ENCODE data around the gene PTPN11.
"Not testable (repeated sequence)": the region's sequence is repeated elsewhere in the genome, so short reads cannot be mapped to it uniquely, and the experiment has no call there.

PTPN11 gene

GRCh38 chr12:112418608-112419296 is at the start of gene PTPN11:
PTPN11 (plus strand) TSS chr12:112418947; CDS start chr12:112419112, 165 bp downstream.
- peak; percentile 56 for DNase-seq (ENCODE audit: low read depth)

DNA sequence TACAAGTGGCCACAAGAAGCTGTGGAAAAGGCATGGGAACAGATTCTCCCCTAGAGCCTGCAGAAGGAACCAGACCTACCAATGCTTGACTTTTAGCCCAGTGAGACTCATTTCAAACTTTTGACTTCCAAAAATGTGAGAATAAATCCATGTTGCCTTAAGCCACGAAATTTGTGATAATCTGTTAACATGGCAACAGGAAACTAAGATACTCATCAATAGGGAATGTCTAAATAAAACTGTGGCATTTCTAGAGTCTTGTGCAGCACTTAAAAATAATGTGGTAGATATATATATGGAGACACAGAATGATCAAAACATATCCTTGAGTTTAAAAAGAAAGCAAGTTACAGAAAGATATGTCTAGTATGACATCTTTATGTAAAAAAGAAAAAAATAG is 48.5 kb upstream of the PTPN11 start:
- no peak for DNase-seq (ENCODE audit: low read depth)

- no peak for DNase-seq (ENCODE audit: low read depth)
These were observed 47.8 kb upstream of the PTPN11 start for GRCh38 chr12:112370868-112371510.

- no peak for DNase-seq (ENCODE audit: low read depth)
These were observed 44.5 kb upstream of the PTPN11 start for GRCh38 chr12:112374166-112374740.

DNA sequence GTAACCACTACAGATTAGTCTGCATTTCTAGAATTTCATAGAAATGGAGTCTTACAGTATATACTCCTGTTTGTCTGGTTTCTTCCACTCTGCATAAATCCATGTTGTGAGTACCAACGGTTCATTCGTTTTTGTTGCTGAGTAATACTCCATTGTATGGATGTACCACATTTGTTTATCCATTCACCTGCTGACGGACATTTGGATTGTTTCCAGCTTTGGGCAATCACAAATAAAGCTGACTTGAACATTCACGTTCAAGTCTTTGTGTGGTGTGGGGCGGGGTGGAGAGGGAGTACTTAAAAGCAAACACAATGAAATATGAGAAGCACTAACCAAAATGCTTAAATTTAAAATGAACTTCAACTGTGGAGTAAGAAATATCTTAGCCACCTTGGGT is 43.6 kb upstream of the PTPN11 start:
- no peak for DNase-seq (ENCODE audit: low read depth)

DNA sequence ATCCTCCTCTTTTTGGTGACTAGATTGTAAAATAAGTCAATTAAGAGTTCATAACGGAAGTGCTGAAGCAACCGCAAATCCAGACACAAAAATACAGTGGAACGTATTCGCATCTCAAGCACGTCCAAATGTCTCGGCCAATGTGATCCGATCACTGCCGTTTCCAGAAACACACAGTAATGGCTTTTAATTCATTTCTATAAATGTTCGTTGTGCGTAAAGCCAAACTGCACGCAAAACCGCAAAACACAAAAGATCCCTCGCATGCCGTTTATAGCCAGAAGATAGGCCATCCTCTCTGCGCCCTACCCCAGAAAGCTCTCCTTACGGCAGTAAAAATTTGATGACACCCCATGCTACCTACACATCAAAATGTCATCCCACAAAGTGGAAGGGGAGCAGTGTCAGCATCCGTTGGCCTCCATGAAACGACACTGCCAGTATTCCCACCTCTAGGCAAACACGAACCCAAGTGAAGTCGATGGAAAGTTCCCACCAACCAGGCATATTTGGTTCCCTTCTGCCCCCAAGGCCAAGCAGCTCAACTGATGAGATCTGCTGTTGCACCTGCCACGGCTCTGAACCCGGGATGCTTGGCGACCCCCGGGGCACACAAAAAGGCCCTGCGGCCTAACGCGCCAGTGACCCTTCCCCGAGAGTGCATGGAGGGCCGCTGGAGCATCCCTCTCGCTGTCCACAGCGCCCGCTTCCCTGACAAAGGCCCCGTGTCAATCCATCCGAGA is 37.9 kb upstream of the PTPN11 start:
- DNase-seq (ENCODE audit: low read depth) = no peak

DNA sequence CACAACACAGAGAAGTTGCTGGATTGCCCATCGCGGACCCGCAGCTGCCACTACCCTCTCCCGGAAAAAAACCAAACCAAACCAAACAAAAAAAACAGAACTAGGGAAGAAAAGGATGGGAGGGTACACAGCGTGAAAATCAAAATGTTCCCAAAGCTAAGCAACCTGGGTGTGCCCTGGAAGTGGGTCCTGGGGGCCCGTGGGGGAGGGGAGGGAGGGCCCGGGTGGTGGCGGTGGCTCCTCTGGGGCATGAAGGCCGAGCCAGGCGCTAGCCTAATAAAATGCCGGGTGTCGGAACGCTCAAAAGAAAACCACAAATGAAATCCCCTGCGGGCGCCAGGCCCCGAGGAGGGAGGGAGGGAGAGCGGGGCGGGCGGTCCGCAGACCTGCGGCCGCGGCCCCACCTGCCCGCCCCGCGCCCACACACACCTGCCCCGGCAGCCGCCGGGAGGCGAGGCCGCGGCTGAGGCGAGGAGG is 37.3 kb upstream of the PTPN11 start:
- no peak for DNase-seq (ENCODE audit: low read depth)

GRCh38 chr12:112381883-112382796 is 36.6 kb upstream of the PTPN11 start, which contains the start of gene HECTD4:
HECTD4 (minus strand) TSS chr12:112382431; CDS start chr12:112382128, 303 bp downstream.
- DNase-seq (ENCODE audit: low read depth) = peak; percentile 66

DNA sequence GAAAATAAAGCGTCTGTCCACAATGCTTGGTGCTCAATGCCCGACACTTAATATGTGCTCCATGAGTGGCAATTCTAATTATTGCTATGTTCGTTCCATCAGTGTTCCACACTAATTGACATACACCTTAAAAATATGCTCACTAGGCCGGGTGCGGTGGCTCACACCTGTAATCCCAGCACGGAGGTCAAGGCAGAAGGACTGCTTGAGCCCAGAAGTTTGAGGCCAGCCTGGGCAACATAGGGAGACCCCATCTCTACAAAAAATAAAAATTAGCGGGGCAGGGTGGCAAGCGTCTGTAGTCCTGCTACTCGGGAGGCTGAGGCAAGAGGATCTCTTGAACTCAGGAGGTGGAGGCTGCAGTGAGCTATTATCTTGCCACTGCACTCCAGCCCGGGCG is 35.9 kb upstream of the PTPN11 start:
- no peak for DNase-seq (ENCODE audit: low read depth)

DNA sequence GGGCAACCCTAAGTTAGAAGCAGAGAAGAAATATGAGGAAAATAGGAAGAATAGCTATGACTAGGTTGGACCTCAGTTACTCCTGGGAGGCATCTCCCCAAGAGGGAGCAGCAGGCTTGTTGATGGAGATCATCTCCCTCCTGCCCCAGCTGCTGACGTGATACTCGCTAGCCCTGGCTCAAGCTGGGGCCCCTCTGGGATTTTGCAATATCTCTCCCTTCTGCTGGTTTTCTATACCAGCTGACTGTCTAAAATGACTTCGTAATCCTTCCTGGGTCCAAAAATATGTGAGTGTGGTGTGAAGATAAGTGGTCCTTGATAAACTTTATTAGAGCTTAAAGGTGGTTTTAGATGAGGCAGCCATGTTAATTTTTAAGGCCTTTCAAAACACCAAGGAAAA is 32.0 kb upstream of the PTPN11 start:
- no peak for DNase-seq (ENCODE audit: low read depth)

- DNase-seq (ENCODE audit: low read depth) = no peak
These were observed 29.5 kb upstream of the PTPN11 start for GRCh38 chr12:112389228-112389627.

- not testable (repeated sequence) for DNase-seq (ENCODE audit: low read depth)
These were observed 28.7 kb upstream of the PTPN11 start for GRCh38 chr12:112389922-112390654.

DNA sequence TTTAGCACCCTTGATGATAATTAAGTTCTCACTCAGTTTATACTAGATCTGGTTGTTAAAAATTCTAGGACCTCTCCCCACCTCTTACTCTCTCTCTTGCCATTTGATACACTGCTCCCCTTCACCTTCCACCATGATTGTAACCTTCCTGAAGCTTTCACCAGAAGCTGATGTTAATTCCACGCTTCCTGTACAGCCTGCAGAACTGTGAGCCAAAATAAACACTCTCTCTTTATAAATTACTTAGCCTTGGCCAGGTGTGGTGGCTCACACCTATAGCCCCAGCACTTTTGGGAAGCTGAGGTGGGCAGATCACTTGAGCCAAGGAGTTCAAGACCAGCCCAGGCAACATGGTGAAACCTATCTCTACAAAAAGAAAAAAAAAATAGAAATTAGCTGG is 25.4 kb upstream of the PTPN11 start:
- DNase-seq (ENCODE audit: low read depth) = no peak

GRCh38 chr12:112401054-112401453 is 17.7 kb upstream of the PTPN11 start:
- DNase-seq (ENCODE audit: low read depth) = no peak

- DNase-seq (ENCODE audit: low read depth) = no peak
These were observed 16.7 kb upstream of the PTPN11 start for GRCh38 chr12:112401903-112402498.

DNA sequence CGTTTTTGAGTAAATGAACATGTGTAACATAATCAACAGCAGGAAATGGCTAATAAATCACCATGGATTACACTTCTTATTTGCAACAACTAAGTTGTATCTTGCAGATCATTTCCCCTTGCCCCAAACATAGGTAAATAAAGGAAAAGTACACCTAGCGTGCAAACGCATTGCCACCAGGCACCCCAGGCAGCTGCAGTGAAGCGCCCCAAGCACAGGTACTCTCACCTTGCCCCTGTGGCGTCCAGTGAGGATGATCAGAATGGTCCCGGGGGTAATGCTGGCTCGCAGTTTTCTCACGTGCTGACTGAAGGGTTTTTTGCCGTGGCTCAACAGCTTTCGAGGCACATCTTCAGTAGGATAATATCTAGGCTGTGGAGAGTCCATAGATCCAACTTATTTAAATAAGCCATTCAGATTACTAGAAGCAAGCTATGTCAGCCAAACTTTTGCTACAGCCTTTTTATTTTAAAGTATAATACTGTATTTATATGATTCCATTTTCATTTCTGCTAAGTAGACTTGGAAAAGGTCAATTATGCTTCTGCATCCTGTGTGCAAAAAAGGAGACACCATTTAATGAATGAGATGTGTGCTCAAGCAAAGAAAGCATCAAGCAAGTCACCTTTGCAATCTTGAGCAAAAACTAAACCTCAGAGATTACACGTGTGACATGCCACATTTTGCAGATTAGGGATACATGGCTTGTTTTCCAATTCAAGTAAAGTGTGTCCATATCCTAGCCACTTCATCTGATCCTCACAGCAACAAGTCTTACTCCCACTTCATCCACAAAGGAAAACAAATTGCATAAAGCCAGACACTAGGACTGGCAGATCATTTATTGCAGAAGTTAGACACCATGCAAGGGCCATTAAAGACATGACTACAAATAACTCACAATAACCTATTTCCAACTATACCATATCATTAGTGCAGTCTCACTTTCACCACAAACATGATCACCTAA is 11.9 kb upstream of the PTPN11 start:
- DNase-seq (ENCODE audit: low read depth) = no peak

DNA sequence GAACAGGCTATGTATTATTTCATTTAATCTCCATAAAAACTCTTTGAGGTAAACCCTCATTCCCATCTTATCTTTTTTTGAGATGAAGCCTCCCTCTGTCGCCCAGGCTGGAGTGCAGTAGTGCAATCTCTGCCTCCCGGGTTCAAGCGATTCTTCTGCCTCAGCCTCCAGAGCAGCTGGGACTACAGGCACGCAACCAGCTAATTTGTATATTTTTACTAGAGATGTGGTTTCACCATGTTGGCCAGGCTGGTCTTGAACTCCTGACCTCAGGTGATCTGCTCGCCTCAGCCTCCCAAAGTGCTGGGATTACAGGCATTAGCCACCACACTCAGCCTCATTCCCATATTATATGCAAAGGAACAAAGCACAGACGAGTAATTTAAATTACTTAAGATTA is 11.1 kb upstream of the PTPN11 start:
- not testable (repeated sequence) for DNase-seq (ENCODE audit: low read depth)

GRCh38 chr12:112408621-112409020 is 10.1 kb upstream of the PTPN11 start:
- no peak for DNase-seq (ENCODE audit: low read depth)
